Thoracic aorta (tissue), 2 donors: ENCODE measurements around the gene IFNA10. TPM values are rescaled to one million over a fixed set of nuclear protein-coding genes. Genes with fewer than 3 reads are reported as not detected.
A peak's percentile ranks its signal among the peaks of the same experiment; 100 is the strongest.
"Not testable (repeated sequence)": the region's sequence is repeated elsewhere in the genome, so short reads cannot be mapped to it uniquely, and the experiment has no call there.

Source experiments
- ATAC-seq: fragments of 150-250 bp; one replicate; pipeline ENCODE4 v1.8.0; 2017; ENCODE audit warnings: low read depth; ENCODE audit not compliant: insufficient number of reproducible peaks, low FRiP score
- DNase-seq: peaks from one replicate; pipeline ENCODE4 v3.0.0-alpha.2; 2020; ENCODE audit warnings: low spot score
- H3K27ac ChIP-seq, 2 donors: fragments of 200-600 bp; sonication (generic); 1 replicate in 1 of 2; 2 replicates in 1 of 2; pipeline ENCODE4 v1.5.1; 2016; ENCODE audit warnings: mild to moderate bottlenecking in 2 of 2, moderate library complexity in 2 of 2
- H3K27me3 ChIP-seq: fragments of 200-600 bp; sonication (generic); replicated peaks from 2 replicates; pipeline ENCODE4 v1.6.0; 2016; ENCODE audit warnings: mild to moderate bottlenecking; ENCODE audit not compliant: insufficient read depth
- H3K36me3 ChIP-seq: fragments of 200-600 bp; sonication (generic); one replicate; pipeline ENCODE4 v1.5.1; 2016
- H3K4me1 ChIP-seq, 2 donors: fragments of 200-600 bp; sonication (generic); 1 replicate in 1 of 2; 2 replicates in 1 of 2; pipeline versions ENCODE4 v1.5.1 to v1.6.0; 2016; ENCODE audit warnings: low read depth in 2 of 2, mild to moderate bottlenecking in 1 of 2; ENCODE audit not compliant: control insufficient read depth in 1 of 2
- H3K4me3 ChIP-seq: fragments of 200-600 bp; sonication (generic); 2 replicates; pipeline ENCODE4 v1.5.1; 2016; ENCODE audit warnings: mild to moderate bottlenecking
- H3K9me3 ChIP-seq: fragments of 200-600 bp; sonication (generic); 2 replicates; pipeline ENCODE4 v1.5.1; 2016
- CTCF ChIP-seq: fragments of 200-600 bp; sonication (generic); IDR thresholded peaks from one replicate; pipeline ENCODE4 v1.5.1; 2019; ENCODE audit warnings: antibody characterized with exemption
- total RNA-seq, 2 donors: library from RNA; depleted of rRNA; stranded (reverse); fragments of >200 nt; gene quantifications; one replicate each; pipeline versions ENCODE4 v1.1.0 to v1.2.3, GENCODE V29; 2016

IFNA10 gene
- total RNA-seq, 2 donors from 2014 or later: not detected

DNA sequence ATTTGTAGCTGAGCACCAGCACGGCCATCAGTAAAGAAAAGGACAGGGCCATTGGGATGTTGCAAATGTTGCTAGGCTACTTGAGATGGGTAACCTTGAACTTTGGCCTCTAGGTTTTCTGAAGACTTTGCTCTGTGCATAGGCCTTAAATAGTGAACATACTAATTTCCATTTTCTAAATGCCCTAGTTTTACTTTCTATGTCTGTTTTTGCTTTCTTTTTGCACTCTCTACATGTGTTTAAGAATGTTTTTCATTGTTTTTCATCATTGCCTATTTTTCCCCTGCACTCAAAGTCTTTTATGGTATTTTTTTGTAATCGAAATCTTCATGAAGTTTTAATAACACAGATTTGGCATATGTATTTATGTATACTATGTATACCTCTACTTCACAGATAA lies 21.2 kb upstream of the IFNA10 start, which contains the start of gene IFNA17:
Gene IFNA17 (minus strand): TSS at position 101 of the 400 bp plus-strand sequence. CDS start 49 bp downstream, at position 52.
- H3K36me3 ChIP-seq: no peaks in the 10 kb centered on the region
- no peaks in the 10 kb centered on the region for H3K9me3 ChIP-seq
- H3K4me3 ChIP-seq: no peak within 1 kb of the TSS
- ATAC-seq: no peak
- no peak for TF ChIP-seq CTCF
- DNase-seq: no peak
- H3K4me1 ChIP-seq: no peaks in the 10 kb centered on the region
- no peaks in the 10 kb centered on the region for H3K27me3 ChIP-seq
- H3K27ac ChIP-seq: no peak within 1 kb of the TSS

DNA sequence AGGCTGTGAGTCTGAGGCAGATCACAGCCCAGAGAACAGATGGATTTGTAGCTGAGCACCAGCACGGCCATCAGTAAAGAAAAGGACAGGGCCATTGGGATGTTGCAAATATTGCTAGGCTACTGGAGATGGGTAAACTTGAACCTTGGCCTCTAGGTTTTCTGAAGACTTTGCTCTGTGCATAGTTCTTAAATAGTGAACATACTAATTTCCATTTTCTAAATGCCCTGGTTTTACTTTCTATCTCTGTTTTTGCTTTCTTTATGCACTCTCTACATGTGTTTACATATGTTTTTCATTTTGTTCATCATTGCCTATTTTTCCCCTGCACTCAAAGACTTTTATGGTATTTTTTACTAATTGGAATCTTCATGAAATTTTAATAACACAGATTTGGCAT lies 10.3 kb upstream of the IFNA10 start, which contains the start of gene IFNA16:
Gene IFNA16 (minus strand): TSS at position 101 of the 400 bp plus-strand sequence. CDS start 6 bp downstream, at position 95.
- H3K4me1 ChIP-seq, H3K36me3 ChIP-seq, H3K27me3 ChIP-seq, ATAC-seq, H3K27ac ChIP-seq, DNase-seq, H3K4me3 ChIP-seq, H3K9me3 ChIP-seq: not testable (repeated sequence)

- H3K9me3 ChIP-seq, H3K27ac ChIP-seq, ATAC-seq, H3K36me3 ChIP-seq, DNase-seq, H3K4me1 ChIP-seq, H3K27me3 ChIP-seq, H3K4me3 ChIP-seq: not testable (repeated sequence)
Measured at GRCh38 chr9:21213411-21214326, 6.7 kb upstream of the IFNA10 start.

GRCh38 chr9:21212160-21212559 lies 5.2 kb upstream of the IFNA10 start:
- not testable (repeated sequence) for ATAC-seq, DNase-seq, H3K9me3 ChIP-seq

GRCh38 chr9:21210782-21211181 lies 3.8 kb upstream of the IFNA10 start:
- not testable (repeated sequence) for H3K27me3 ChIP-seq, H3K36me3 ChIP-seq, DNase-seq, H3K9me3 ChIP-seq, ATAC-seq, H3K4me3 ChIP-seq, H3K4me1 ChIP-seq, H3K27ac ChIP-seq

More at GRCh38 chr9:21212160-21212559, 5.2 kb upstream of the IFNA10 start:
- not testable (repeated sequence) for H3K4me1 ChIP-seq, H3K27me3 ChIP-seq, H3K36me3 ChIP-seq, H3K4me3 ChIP-seq, H3K27ac ChIP-seq

- no peaks in the 10 kb centered on the region for H3K36me3 ChIP-seq
- ATAC-seq (no peak), DNase-seq (no peak)
- no peak overlapping the region for H3K27ac ChIP-seq
- H3K4me3 ChIP-seq: no peak overlapping the region
- H3K4me1 ChIP-seq: no peaks in the 10 kb centered on the region
- no peaks in the 10 kb centered on the region for H3K9me3 ChIP-seq
- TF ChIP-seq CTCF: no peak
- H3K27me3 ChIP-seq: no peaks in the 10 kb centered on the region
Measured at GRCh38 chr9:21210311-21210710, 3.4 kb upstream of the IFNA10 start.

- Histone ChIP-seq H3K27ac (no peak overlapping the region), H3K4me3 (no peak overlapping the region), H3K36me3 (no peaks in the 10 kb centered on the region), H3K4me1 (no peaks in the 10 kb centered on the region), H3K27me3 (no peaks in the 10 kb centered on the region), H3K9me3 (no peaks in the 10 kb centered on the region)
- ATAC-seq: no peak
- TF ChIP-seq CTCF: no peak
- no peak for DNase-seq
Measured at GRCh38 chr9:21205204-21205603, 1.7 kb downstream of the IFNA10 start.

DNA sequence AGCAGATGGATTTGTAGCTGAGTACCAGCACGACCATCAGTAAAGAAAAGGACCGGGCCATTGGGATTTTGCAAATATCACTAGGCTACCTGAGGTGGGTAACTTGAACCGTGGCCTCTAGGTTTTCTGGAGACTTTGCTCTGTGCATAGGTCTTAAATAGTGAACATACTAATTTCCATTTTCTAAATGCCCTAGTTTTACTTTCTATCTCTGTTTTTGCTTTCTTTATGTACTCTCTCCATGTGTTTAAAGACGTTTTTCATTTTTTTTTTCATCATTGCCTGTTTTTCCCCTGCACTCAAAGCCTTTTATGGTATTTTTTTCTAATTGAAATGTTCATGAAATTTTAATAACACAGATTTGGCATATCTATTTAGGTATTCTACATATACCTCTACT lies 4.8 kb downstream of the IFNA10 start, which contains the start of gene IFNA7:
Gene IFNA7 (minus strand): TSS at position 101 of the 400 bp plus-strand sequence. CDS start 40 bp downstream, at position 61.
- ATAC-seq, H3K27me3 ChIP-seq, H3K9me3 ChIP-seq, H3K27ac ChIP-seq, DNase-seq, H3K4me3 ChIP-seq, H3K4me1 ChIP-seq, H3K36me3 ChIP-seq: not testable (repeated sequence)

DNA sequence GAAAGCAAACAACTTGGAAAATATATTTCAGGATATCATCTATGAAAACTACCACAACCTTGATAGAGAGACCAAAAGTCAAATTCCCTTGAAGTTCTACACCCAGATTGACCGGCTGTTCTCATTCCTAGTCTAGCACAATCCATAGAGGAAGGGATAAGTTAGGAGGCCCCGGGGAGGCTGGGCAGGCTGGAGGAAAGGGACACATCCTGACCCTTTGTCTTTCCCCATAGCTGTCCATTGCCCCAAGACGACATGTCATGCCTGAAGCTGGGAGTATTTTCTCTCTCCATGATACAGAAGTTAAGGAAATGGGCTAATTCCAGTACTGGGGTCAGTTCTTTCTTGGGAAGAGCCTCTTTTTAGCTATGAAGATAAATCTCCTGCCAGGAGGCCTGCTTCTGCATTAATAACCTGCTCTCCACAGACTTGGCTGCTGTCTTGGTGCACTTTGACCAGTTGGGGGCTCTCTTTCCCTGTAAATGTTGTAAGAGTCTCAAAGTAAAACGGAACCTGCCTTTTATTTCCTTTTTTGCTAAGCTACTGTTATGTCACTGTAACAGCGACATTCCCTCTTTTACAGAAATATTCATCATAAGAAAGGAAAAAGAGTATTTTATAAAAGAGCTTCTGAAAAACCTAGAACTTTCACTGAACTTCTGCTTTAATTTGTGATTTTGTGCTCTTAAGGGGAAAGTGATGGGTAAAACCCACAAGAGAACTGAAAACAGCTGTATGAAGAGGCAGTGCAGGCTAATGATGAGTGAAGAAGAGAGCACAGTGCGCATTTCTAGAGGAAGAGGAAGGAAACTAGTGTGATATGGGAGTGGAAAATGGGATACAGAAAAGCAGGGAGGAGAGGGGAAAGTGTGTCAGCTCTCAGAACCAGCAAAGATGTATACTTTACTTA lies 11.8 kb downstream of the IFNA10 start:
- not testable (repeated sequence) for H3K9me3 ChIP-seq, ATAC-seq, H3K36me3 ChIP-seq, DNase-seq, H3K4me1 ChIP-seq, H3K27ac ChIP-seq, H3K27me3 ChIP-seq
- H3K4me3 ChIP-seq: peak overlapping the region; percentile 38
